Neural cell (in vitro differentiated cells): Measurements from ENCODE around the gene NCEH1. TPM values are rescaled to one million over a fixed set of nuclear protein-coding genes. Genes with fewer than 3 reads are reported as not detected.
"Not testable (repeated sequence)": the region's sequence is repeated elsewhere in the genome, so short reads cannot be mapped to it uniquely, and the experiment has no call there.

ENCODE experiments used
- H2AFZ ChIP-seq: fragments of 200-600, 300-800 bp; sonication (generic), shearing (Covaris generic); 2 replicates; pipeline ENCODE4 v1.6.0; 2014; ENCODE audit warnings: low read depth, mild to moderate bottlenecking, antibody characterized with exemption, low read length, moderate library complexity
- H3F3A ChIP-seq: fragments of 200-600 bp; shearing (Covaris generic); 2 replicates; pipeline ENCODE4 v1.6.1; 2016; ENCODE audit warnings: mild to moderate bottlenecking, moderate library complexity, mixed read lengths, antibody characterized with exemption, low read length; ENCODE audit not compliant: insufficient read depth, poor library complexity, severe bottlenecking
- H3K27ac ChIP-seq: fragments of 200-600, 300-800 bp; sonication (generic), shearing (Covaris generic); 2 replicates; pipeline ENCODE4 v1.5.1; 2014; ENCODE audit warnings: mild to moderate bottlenecking, low read length, moderate library complexity
- H3K27me3 ChIP-seq: fragments of 300-800, 200-600 bp; sonication (generic), shearing (Covaris generic); 2 replicates; pipeline ENCODE4 v1.6.0; 2014; ENCODE audit warnings: mild to moderate bottlenecking, low read depth, low read length, moderate library complexity; ENCODE audit not compliant: insufficient read depth
- H3K36me3 ChIP-seq: fragments of 300-800, 200-600 bp; sonication (generic), shearing (Covaris generic); 2 replicates; pipeline ENCODE4 v1.5.1; 2014; ENCODE audit warnings: mild to moderate bottlenecking, antibody characterized with exemption, low read length, moderate library complexity; ENCODE audit not compliant: insufficient read depth
- H3K4me2 ChIP-seq: fragments of 300-800, 200-600 bp; sonication (generic), shearing (Covaris generic); 2 replicates; pipeline ENCODE4 v1.6.0; 2014; ENCODE audit warnings: mild to moderate bottlenecking, low read length
- H3K4me3 ChIP-seq: fragments of 300-800, 200-600 bp; sonication (generic), shearing (Covaris generic); 2 replicates; pipeline ENCODE4 v1.5.1; 2014; ENCODE audit warnings: mild to moderate bottlenecking, low read length, moderate library complexity
- H3K79me2 ChIP-seq: fragments of 200-600 bp; shearing (Covaris generic); replicated peaks from 2 replicates; pipeline ENCODE4 v1.6.0; 2014; ENCODE audit warnings: mild to moderate bottlenecking, low read length, moderate library complexity; ENCODE audit not compliant: insufficient read depth
- H3K9ac ChIP-seq: fragments of 300-800, 200-600 bp; sonication (generic), shearing (Covaris generic); 2 replicates; pipeline ENCODE4 v1.6.1; 2016; ENCODE audit warnings: mild to moderate bottlenecking, low read length, mixed read lengths
- H3K9me2 ChIP-seq: fragments of 200-600 bp; shearing (Covaris generic); 2 replicates; pipeline ENCODE4 v1.6.1; 2016; ENCODE audit warnings: mild to moderate bottlenecking, low read length, mixed read lengths; ENCODE audit not compliant: insufficient read depth
- H3K9me3 ChIP-seq: fragments of 200-600, 300-800 bp; sonication (generic), shearing (Covaris generic); 2 replicates; pipeline ENCODE4 v1.6.1; 2016; ENCODE audit warnings: mild to moderate bottlenecking, mixed run types, low read length, moderate library complexity, mixed read lengths
- H4K20me1 ChIP-seq: fragments of 200-600 bp; shearing (Covaris generic); 2 replicates; pipeline ENCODE4 v1.6.1; 2016; ENCODE audit warnings: mild to moderate bottlenecking, mixed run types; ENCODE audit not compliant: insufficient read depth
- CTCF ChIP-seq: fragments of 450-650 bp; IDR thresholded peaks from 2 replicates; pipeline ENCODE4 v1.5.1; 2014; ENCODE audit warnings: antibody characterized with exemption, mild to moderate bottlenecking, moderate library complexity; ENCODE audit not compliant: poor library complexity, severe bottlenecking
- EP300 ChIP-seq: fragments of 450-650 bp; conservative IDR thresholded peaks from 2 replicates; pipeline ENCODE4 v1.6.1; 2014; ENCODE audit warnings: antibody characterized with exemption, mild to moderate bottlenecking, moderate library complexity; ENCODE audit not compliant: poor library complexity, severe bottlenecking
- EZH2 ChIP-seq: fragments of 200-600, 300-800 bp; shearing (Covaris generic), sonication (generic); IDR thresholded peaks from 2 replicates; pipeline ENCODE4 v1.6.1; 2014; ENCODE audit warnings: antibody characterized with exemption, low read length, borderline replicate concordance, mild to moderate bottlenecking; ENCODE audit not compliant: insufficient read depth, poor library complexity, severe bottlenecking
- MXI1 ChIP-seq: fragments of 450-650 bp; conservative IDR thresholded peaks from 2 replicates; pipeline ENCODE4 v1.6.1; 2014; ENCODE audit warnings: antibody characterized with exemption, mild to moderate bottlenecking; ENCODE audit not compliant: poor library complexity, severe bottlenecking
- POLR2AphosphoS5 ChIP-seq: IDR thresholded peaks from 2 replicates; pipeline ENCODE4 v1.6.1; 2012
- RAD21 ChIP-seq: fragments of 450-650 bp; conservative IDR thresholded peaks from 2 replicates; pipeline ENCODE4 v1.6.1; 2014; ENCODE audit warnings: antibody characterized with exemption, mild to moderate bottlenecking, moderate library complexity
- REST ChIP-seq: IDR thresholded peaks from 2 replicates; pipeline ENCODE4 v1.6.1; 2012; ENCODE audit warnings: borderline replicate concordance
- SMC3 ChIP-seq: fragments of 450-650 bp; conservative IDR thresholded peaks from 2 replicates; pipeline ENCODE4 v1.6.1; 2014; ENCODE audit warnings: antibody characterized with exemption, mild to moderate bottlenecking, moderate library complexity; ENCODE audit not compliant: poor library complexity
- TAF1 ChIP-seq: IDR thresholded peaks from 2 replicates; pipeline ENCODE4 v1.6.1; 2012; ENCODE audit warnings: low read depth
- polyA plus RNA-seq: library from polyadenylated mRNA; depleted of rRNA; stranded (reverse); fragments of >200 nt; gene quantifications from 2 replicates; pipeline ENCODE4 v1.2.3, GENCODE V29; 2014

Gene NCEH1
- polyA plus RNA-seq, 1 donor from 2014 or later, result 2.1 TPM

DNA sequence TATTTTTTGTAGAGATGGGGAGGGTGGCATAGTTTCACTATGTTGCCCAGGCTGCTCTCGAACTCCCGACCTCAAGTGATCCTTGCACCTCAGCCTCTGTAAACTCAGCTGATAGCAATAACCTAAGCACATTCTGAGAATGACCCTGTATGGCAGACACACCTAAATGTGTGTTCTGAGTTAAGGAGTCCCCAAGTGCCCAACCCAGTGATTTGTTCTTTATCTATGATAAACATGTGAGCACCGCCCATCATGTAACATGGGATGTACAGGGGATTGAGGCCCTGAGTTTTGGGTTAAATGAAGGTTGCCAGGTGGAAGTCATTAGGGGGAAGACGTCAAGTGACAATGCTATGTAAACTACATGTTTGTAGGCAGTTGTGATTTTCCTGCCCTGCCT lies 5.7 kb downstream of the NCEH1 start:
- no peak overlapping the region for H2AFZ ChIP-seq
- H3K9ac ChIP-seq, result no peak overlapping the region
- H3K4me3 ChIP-seq, result no peak overlapping the region
- TF ChIP-seq TAF1 (no peak), REST (no peak), EZH2 (no peak), MXI1 (no peak), SMC3 (no peak), CTCF (no peak), POLR2AphosphoS5 (no peak), EP300 (no peak), RAD21 (no peak)
- no peaks in the 10 kb centered on the region for H4K20me1 ChIP-seq
- no peak overlapping the region for H3K27ac ChIP-seq
- H3K9me2 ChIP-seq, result no peaks in the 10 kb centered on the region
- no peaks in the 10 kb centered on the region for H3K36me3 ChIP-seq
- no peaks in the 10 kb centered on the region for H3K79me2 ChIP-seq
- no peak overlapping the region for H3K4me2 ChIP-seq
- no peaks in the 10 kb centered on the region for H3F3A ChIP-seq
- no peaks in the 10 kb centered on the region for H3K9me3 ChIP-seq
- no peaks in the 10 kb centered on the region for H3K27me3 ChIP-seq

GRCh38 chr3:172704001-172704400 lies 6.9 kb downstream of the NCEH1 start:
- Histone ChIP-seq H4K20me1 (no peaks in the 10 kb centered on the region), H3K27ac (no peak overlapping the region), H3K4me2 (no peak overlapping the region), H2AFZ (no peak overlapping the region), H3F3A (no peaks in the 10 kb centered on the region), H3K9me3 (no peaks in the 10 kb centered on the region), H3K4me3 (no peak overlapping the region), H3K27me3 (no peaks in the 10 kb centered on the region), H3K9me2 (no peaks in the 10 kb centered on the region), H3K9ac (no peak overlapping the region), H3K36me3 (no peaks in the 10 kb centered on the region), H3K79me2 (no peaks in the 10 kb centered on the region)
- TF ChIP-seq TAF1 (no peak), EP300 (no peak), CTCF (no peak), SMC3 (no peak), RAD21 (no peak)

- not testable (repeated sequence) for H3K36me3 ChIP-seq, H3K9me2 ChIP-seq, H3K4me2 ChIP-seq, H3K27ac ChIP-seq, H4K20me1 ChIP-seq, H3K79me2 ChIP-seq, H3K4me3 ChIP-seq, H3F3A ChIP-seq, H3K27me3 ChIP-seq, H3K9ac ChIP-seq, H2AFZ ChIP-seq, H3K9me3 ChIP-seq
Observed at GRCh38 chr3:172702731-172703130, 8.1 kb downstream of the NCEH1 start.
